ENCODE measurements around the gene PAH. TPM values are rescaled to one million over a fixed set of nuclear protein-coding genes. Genes with fewer than 3 reads are reported as not detected.

PAH gene
- total and polyA plus RNA-seq, 7 donors: 0.03 to 0.62 (median 0.30) TPM; not detected in 4

- intact Hi-C loops (cut with DNase I): no loop called here
- 24 to 31% (median 30%) methylated on average over 9 of the region's 9 CpGs for WGBS, 3 donors
- H3K27me3 ChIP-seq (ENCODE audit: insufficient read depth in 3 of 3, low read length in 2 of 3): peaks cover 4 to 58% (median 23%) of the 10 kb centered on the region in 3 donors
- no peak for TF ChIP-seq CTCF (IDR thresholded peaks at IDR 0.05)
- H3K4me3 ChIP-seq: no peak overlapping the region
- no peak overlapping the region for H3K27ac ChIP-seq
- DNase-seq: no peak
- no peaks in the 10 kb centered on the region for H3K4me1 ChIP-seq
- no peaks in the 10 kb centered on the region for H3K9me3 ChIP-seq
- H3K36me3 ChIP-seq (ENCODE audit: insufficient read depth in 1 of 2, low read depth in 1 of 2): no peaks in the 10 kb centered on the region
- ATAC-seq: no peak
Observed at GRCh38 chr12:102951841-102952240, 34.8 kb upstream of the PAH start.

DNA sequence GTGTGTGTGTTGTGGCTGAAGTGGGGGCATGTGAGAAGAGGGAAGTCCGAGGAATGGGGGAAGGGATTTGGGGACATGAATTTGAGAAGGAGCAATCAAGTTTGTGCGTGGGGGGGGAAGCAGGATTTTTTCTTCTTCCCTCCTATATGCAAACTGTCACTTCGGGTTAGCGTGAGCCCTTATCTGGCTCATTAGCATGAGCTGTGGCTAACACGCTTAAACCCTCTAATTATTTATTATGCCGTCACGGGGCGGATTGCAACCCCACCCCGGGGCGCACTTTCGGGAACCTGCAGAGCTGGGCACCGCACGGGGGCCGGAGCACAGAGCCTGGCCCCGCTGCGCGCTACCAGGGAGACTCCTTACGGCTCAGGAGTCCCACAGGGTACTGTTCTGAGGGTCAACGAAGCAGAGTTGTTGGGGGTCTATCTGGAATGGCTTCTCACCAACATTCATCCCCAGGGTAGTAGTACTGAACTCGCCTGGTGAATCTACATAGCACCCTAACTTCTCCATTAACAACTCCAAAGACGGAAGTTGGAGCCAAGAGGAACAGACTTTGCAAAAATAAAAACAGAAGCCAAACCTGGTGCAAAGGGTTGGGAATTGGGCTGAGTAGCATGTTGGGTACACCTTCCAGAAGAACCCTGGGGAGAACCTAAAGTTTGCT lies 34.0 kb upstream of the PAH start:
- no peaks in the 10 kb centered on the region for H3K9me3 ChIP-seq
- DNase-seq: no peak
- intact Hi-C loops (cut with DNase I): no loop called here

GRCh38 chr12:102950107-102950949 lies 33.3 kb upstream of the PAH start:
- ATAC-seq (no peak), DNase-seq (no peak)
- peaks cover 4 to 43% (median 13%) of the 10 kb centered on the region in 3 donors for H3K27me3 ChIP-seq (ENCODE audit: insufficient read depth in 3 of 3, low read length in 2 of 3)
- WGBS, 3 donors: 2 to 3% (median 2%) methylated on average over 37 of the region's 37 CpGs
- intact Hi-C loops (cut with DNase I): no loop called here
- no peaks in the 10 kb centered on the region for H3K4me1 ChIP-seq
- H3K9me3 ChIP-seq: no peaks in the 10 kb centered on the region
- no peak overlapping the region for H3K4me3 ChIP-seq
- no peak for TF ChIP-seq CTCF (IDR thresholded peaks at IDR 0.05)
- H3K27ac ChIP-seq: no peak overlapping the region
- no peaks in the 10 kb centered on the region for H3K36me3 ChIP-seq (ENCODE audit: insufficient read depth in 1 of 2, low read depth in 1 of 2)

More for the DNA sequence above, 34.0 kb upstream of the PAH start:
- no peak for TF ChIP-seq CTCF (IDR thresholded peaks at IDR 0.05)
- peaks cover 4 to 51% (median 17%) of the 10 kb centered on the region in 3 donors for H3K27me3 ChIP-seq (ENCODE audit: insufficient read depth in 3 of 3, low read length in 2 of 3)
- H3K36me3 ChIP-seq (ENCODE audit: insufficient read depth in 1 of 2, low read depth in 1 of 2): no peaks in the 10 kb centered on the region
- no peak overlapping the region for H3K4me3 ChIP-seq
- no peaks in the 10 kb centered on the region for H3K4me1 ChIP-seq
- no peak overlapping the region for H3K27ac ChIP-seq
- 5% methylated on average over 21 of the region's 21 CpGs for WGBS, 3 donors
- ATAC-seq: no peak

DNA sequence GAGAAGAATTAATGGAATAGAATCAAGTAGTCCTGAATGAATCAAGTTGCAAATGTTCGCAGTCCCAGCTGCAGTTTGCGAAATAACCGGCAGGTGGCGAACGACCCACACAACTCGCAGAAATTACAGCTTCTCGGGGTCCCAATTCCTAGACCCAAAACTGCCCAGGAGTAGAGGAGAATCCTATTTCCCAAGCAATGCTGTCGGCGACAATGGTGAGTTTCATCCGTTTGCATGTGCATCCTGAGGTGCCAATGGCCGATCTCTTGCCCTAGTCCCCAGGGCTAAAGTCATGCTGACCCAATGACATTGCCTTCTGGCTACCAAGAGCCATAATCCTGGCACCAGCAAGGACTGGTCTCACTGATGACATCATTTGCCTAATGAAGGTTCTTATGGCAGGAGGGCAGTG lies 31.9 kb upstream of the PAH start:
- H3K4me3 ChIP-seq: no peak overlapping the region
- no peaks in the 10 kb centered on the region for H3K36me3 ChIP-seq (ENCODE audit: insufficient read depth in 1 of 2, low read depth in 1 of 2)
- intact Hi-C loops (cut with DNase I): loop anchor here (2.0 to 5.0 kb wide), 2 partner anchors 598 kb away; no protein-coding TSS in a partner anchor
- no peak for ATAC-seq
- TF ChIP-seq CTCF (IDR thresholded peaks at IDR 0.05): peak; percentile 59
- 3 to 5% (median 4%) methylated on average over 11 of the region's 11 CpGs for WGBS, 3 donors
- H3K27me3 ChIP-seq (ENCODE audit: insufficient read depth in 3 of 3, low read length in 2 of 3): peaks cover 4 to 29% (median 10%) of the 10 kb centered on the region in 3 donors
- peak in 1 of 2 donors; percentile 23 for DNase-seq
- H3K27ac ChIP-seq: no peak overlapping the region
- no peaks in the 10 kb centered on the region for H3K9me3 ChIP-seq
- no peaks in the 10 kb centered on the region for H3K4me1 ChIP-seq

All from psoas muscle (tissue), 8 donors.